ENCODE measurements around the gene WFS1. TPM values are rescaled to one million over a fixed set of nuclear protein-coding genes. Genes with fewer than 3 reads are reported as not detected.
A peak's percentile ranks its signal among the peaks of the same experiment; 100 is the strongest.

Gene WFS1
- total and polyA plus RNA-seq, 9 of the 15 experiments (the other 6 are each of a cell fraction or from before 2014, with no cell fraction given): 0.01 to 0.29 (median 0.03) TPM; not detected in 5

DNA sequence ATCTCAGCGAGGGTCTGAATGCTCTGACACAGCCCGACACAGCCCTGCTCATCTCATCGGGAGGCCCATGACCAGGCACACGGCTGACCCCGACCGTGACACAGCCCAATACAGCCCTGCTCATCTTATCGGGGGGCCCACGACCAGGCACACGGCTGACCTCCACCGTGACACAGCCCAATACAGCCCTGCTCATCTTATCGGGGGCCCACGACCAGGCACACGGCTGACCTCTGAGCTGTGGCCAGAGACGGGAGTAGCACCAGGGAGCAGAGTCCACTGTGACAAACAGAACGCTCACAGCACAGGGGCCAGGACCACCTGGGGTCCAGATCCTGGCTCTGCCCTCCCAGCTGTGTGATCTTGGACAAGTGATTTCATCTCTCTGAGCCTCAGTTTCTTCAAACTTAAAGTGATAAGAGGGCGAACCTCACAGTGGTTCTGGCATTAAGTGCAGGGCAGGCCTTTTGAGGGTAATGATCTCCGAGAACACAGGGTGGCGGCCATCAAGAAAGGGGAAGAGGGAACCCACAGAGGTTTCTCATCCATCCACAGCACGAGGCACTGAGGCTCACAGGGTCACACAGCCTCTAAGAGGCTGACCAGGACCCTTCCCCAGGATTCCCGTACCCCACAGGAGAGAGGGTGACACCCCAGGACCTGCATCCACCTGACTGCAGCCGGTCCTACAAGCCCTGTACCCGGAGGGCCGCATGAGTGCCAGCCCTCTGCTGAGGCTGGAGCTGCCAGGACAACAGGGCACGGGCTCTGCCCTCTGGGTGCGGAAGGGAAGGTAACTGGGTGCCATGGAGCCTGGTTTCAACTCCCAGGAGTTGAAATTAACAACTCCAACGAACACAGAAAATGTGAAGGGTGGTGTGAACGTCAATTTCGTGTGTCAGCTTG, 60.1 kb downstream of the WFS1 start:
- Histone ChIP-seq H3K9ac (ENCODE audit: insufficient read depth in 1 of 2, low read depth in 2 of 2, low read length in 2 of 2) (no peak overlapping the region; a peak in 1 of 4 replicates), H3K4me3 (no peak overlapping the region), H3K9me1 (ENCODE audit: control insufficient read depth, insufficient read depth, low read length) (peaks cover 2% of the 10 kb centered on the region), H4K20me1 (replicated peaks; ENCODE audit: control insufficient read depth, insufficient read depth, low read length) (peaks cover 10% of the 10 kb centered on the region), H3K36me3 (ENCODE audit: control insufficient read depth, insufficient read depth, low read length) (no peaks in the 10 kb centered on the region), H3K9me3 (replicated peaks; ENCODE audit: control insufficient read depth, insufficient read depth, low read depth, low read length) (no peaks in the 10 kb centered on the region), H3K4me2 (ENCODE audit: insufficient read depth, low read length) (peak overlapping the region; percentile 24; the same call in 1 of the 2 replicates), H2AFZ (ENCODE audit: low read depth, low read length) (no peak overlapping the region), H3K27me3 (ENCODE audit: control insufficient read depth in 2 of 2, insufficient read depth in 2 of 2, low read length in 2 of 2) (peaks cover 4 to 24% of the 10 kb centered on the region in 2 experiments; a peak in 3 of 5 replicates), H3K79me2 (ENCODE audit: control insufficient read depth, insufficient read depth, low read length) (no peaks in the 10 kb centered on the region), H3K4me1 (replicated peaks in 1 of 2; ENCODE audit: control insufficient read depth in 2 of 2, insufficient read depth in 2 of 2, low read length in 2 of 2) (peaks cover 0 to 8% of the 10 kb centered on the region in 2 experiments; a peak in 2 of 5 replicates), H3K27ac (ENCODE audit: extremely low read depth, low read depth, low read length) (no peak overlapping the region)
- WGBS (ENCODE audit: insufficient coverage, low coverage, missing lambda C conversion rate): 1% methylated on average over 25 of the region's 28 CpGs
- peak; percentile 15 to 29 (median 18) for DNase-seq (ENCODE audit: extremely low read depth in 1 of 4, low spot score in 3 of 4)
- TF ChIP-seq KHSRP (IDR thresholded peaks at IDR 0.05) (no peak), HSF4 (CRISPR knock-in tag; IDR thresholded peaks at IDR 0.05; ENCODE audit: borderline replicate concordance) (no peak), CBFA2T2 (conservative IDR thresholded peaks at IDR 0.05) (peak; percentile 64), TAL1 (IDR thresholded peaks at IDR 0.05) (peak; percentile 49; the same call in 1 of the 2 replicates), SMARCA4 (IDR thresholded peaks at IDR 0.05) (no peak), ETV6 (IDR thresholded peaks at IDR 0.05; ENCODE audit: borderline replicate concordance in 1 of 2, low read depth in 2 of 2, low read length in 1 of 2) (no peak), ETV6 (CRISPR knock-in tag; IDR thresholded peaks at IDR 0.05; ENCODE audit: borderline replicate concordance) (no peak), CBFA2T3 (IDR thresholded peaks at IDR 0.05) (peak; percentile 68), RBFOX2 (IDR thresholded peaks at IDR 0.05; ENCODE audit: low read depth, low read length) (no peak), TCF3 (CRISPR knock-in tag; IDR thresholded peaks at IDR 0.05) (peak; percentile 57), ZBTB1 (CRISPR knock-in tag; IDR thresholded peaks at IDR 0.05; ENCODE audit: borderline replicate concordance, low read depth) (no peak), TSC22D4 (tag; IDR thresholded peaks at IDR 0.05) (no peak), CBX1 (IDR thresholded peaks at IDR 0.05; ENCODE audit: low read depth) (no peak), ZNF76 (CRISPR knock-in tag; IDR thresholded peaks at IDR 0.05; ENCODE audit: borderline replicate concordance) (no peak), ZNF23 (CRISPR knock-in tag; IDR thresholded peaks at IDR 0.05) (no peak), ZC3H8 (IDR thresholded peaks at IDR 0.05) (no peak), ZNF146 (CRISPR knock-in tag; IDR thresholded peaks at IDR 0.05; ENCODE audit: unreplicated experiment) (no peak)
- TF ChIP-seq, protein P1, sequence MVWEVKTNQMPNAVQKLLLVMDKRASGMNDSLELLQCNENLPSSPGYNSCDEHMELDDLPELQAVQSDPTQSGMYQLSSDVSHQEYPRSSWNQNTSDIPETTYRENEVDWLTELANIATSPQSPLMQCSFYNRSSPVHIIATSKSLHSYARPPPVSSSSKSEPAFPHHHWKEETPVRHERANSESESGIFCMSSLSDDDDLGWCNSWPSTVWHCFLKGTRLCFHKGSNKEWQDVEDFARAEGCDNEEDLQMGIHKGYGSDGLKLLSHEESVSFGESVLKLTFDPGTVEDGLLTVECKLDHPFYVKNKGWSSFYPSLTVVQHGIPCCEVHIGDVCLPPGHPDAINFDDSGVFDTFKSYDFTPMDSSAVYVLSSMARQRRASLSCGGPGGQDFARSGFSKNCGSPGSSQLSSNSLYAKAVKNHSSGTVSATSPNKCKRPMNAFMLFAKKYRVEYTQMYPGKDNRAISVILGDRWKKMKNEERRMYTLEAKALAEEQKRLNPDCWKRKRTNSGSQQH (CRISPR knock-in tag; IDR thresholded peaks at IDR 0.05): no peak
- TF ChIP-seq, protein P2, sequence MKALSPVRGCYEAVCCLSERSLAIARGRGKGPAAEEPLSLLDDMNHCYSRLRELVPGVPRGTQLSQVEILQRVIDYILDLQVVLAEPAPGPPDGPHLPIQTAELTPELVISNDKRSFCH (CRISPR knock-in tag; IDR thresholded peaks at IDR 0.05): no peak
- TF ChIP-seq, protein P2 (tag; IDR thresholded peaks at IDR 0.05): no peak
- BruUV-seq (replicated peaks): no TSS peak
- in situ Hi-C loops (cut with MboI): loop anchor here (5.0 kb wide), 2 partner anchors 77 to 332 kb away; no protein-coding TSS in a partner anchor
- POLR2A ChIA-PET: interaction anchor here (0.6 to 0.7 kb wide), 2 partner anchors 65 to 198 kb away, joined by 3 read pairs; no protein-coding TSS in a partner anchor
- no peak for FAIRE-seq
- CTCF ChIA-PET (ENCODE audit: low intra/inter-chr PET ratio): interaction anchor here (2.5 kb wide), 1 partner anchor 79 kb away, joined by 9 read pairs; no protein-coding TSS in a partner anchor
- ATAC-seq: no peak
- intact Hi-C loops (cut with micrococcal nuclease): loop anchor here (5.0 kb wide), 1 partner anchor 218 kb away; no protein-coding TSS in a partner anchor

All from K562 (cell line).